B cell (primary cell): Measurements from ENCODE around the gene NELFA. TPM values are rescaled to one million over a fixed set of nuclear protein-coding genes. Genes with fewer than 3 reads are reported as not detected.

Experiments
- ATAC-seq: fragments of 200-7000 bp; cut with Tn5 transposase; one replicate; pipeline ENCODE4 v1.10.0; 2021; ENCODE audit warnings: low read depth, mild to moderate bottlenecking, moderate number of reproducible peaks, moderate library complexity
- CTCF ChIA-PET: fragments of 350-600 bp; sonication (Branson Sonifier 250); formaldehyde crosslinking; loops from one replicate; lab custom pipeline; 2021; ENCODE audit warnings: antibody characterized with exemption, inconsistent platforms; lab: Charles Lee
- POLR2A ChIA-PET: fragments of 350-600 bp; sonication (Branson Sonifier 250); formaldehyde crosslinking; loops from one replicate; lab custom pipeline; 2021; ENCODE audit warnings: antibody characterized with exemption; lab: Charles Lee
- DNase-seq: peaks from one replicate; pipeline ENCODE4 v3.0.0; 2013
- H2AFZ ChIP-seq: 2 replicates; pipeline ENCODE4 v1.6.1; 2012; ENCODE audit warnings: mild to moderate bottlenecking, low read depth, low read length; ENCODE audit not compliant: insufficient read depth, poor library complexity, severe bottlenecking
- H3K27ac ChIP-seq, 2 donors: 1 replicate in 1 of 2; 2 replicates in 1 of 2; pipeline ENCODE4 v1.5.1; 2012 to 2013; ENCODE audit warnings: low read length in 2 of 2, mild to moderate bottlenecking in 2 of 2, moderate library complexity in 1 of 2
- H3K27me3 ChIP-seq, 4 experiments: fragments of 200-600 bp in 1 of 4; sonication (generic) in 1 of 4; replicated peaks in 1 of 4; 1 replicate in 2 of 4; 2 replicates in 2 of 4; pipeline versions ENCODE4 v1.6.1 to v1.7.0; 2013 to 2016; ENCODE audit warnings: low read length in 3 of 4, mild to moderate bottlenecking in 2 of 4, mixed read lengths in 1 of 4, moderate library complexity in 1 of 4; ENCODE audit not compliant: insufficient read depth in 4 of 4, control insufficient read depth in 3 of 4; ENCODE audit errors: control extremely low read depth in 1 of 4
- H3K36me3 ChIP-seq, 2 experiments: replicated peaks in 1 of 2; 1 replicate in 1 of 2; 2 replicates in 1 of 2; pipeline versions ENCODE4 v1.6.1 to v1.7.1; 2013; ENCODE audit warnings: low read length in 1 of 2; ENCODE audit not compliant: insufficient read depth in 2 of 2, control insufficient read depth in 1 of 2; ENCODE audit errors: control extremely low read depth in 1 of 2, extremely low read depth in 1 of 2
- H3K4me1 ChIP-seq, 2 donors: fragments of 200-600 bp in 1 of 2; sonication (generic) in 1 of 2; 1 replicate in 1 of 2; 2 replicates in 1 of 2; pipeline versions ENCODE4 v1.5.1 to v1.6.1; 2013 to 2017; ENCODE audit warnings: low read length in 2 of 2; ENCODE audit not compliant: control insufficient read depth in 2 of 2, insufficient read depth in 2 of 2
- H3K4me2 ChIP-seq: replicated peaks from 2 replicates; pipeline ENCODE3; 2012; ENCODE audit warnings: mild to moderate bottlenecking, low read depth, low read length; ENCODE audit not compliant: poor library complexity, severe bottlenecking
- H3K4me3 ChIP-seq, 5 experiments: fragments of 200-600 bp in 1 of 5; sonication (generic) in 1 of 5; 1 replicate in 3 of 5; 2 replicates in 2 of 5; pipeline versions ENCODE4 v1.5.1 to v1.7.0; 2011 to 2016; ENCODE audit warnings: low read length in 4 of 5, mild to moderate bottlenecking in 4 of 5, low read depth in 2 of 5, control low read depth in 1 of 5, moderate library complexity in 1 of 5; ENCODE audit not compliant: insufficient read depth in 1 of 5; ENCODE audit errors: control extremely low read depth in 1 of 5, extremely low read depth in 1 of 5
- H3K79me2 ChIP-seq: fragments of 200-600 bp; sonication (generic); one replicate; pipeline ENCODE4 v1.6.0; 2016; ENCODE audit warnings: low read length; ENCODE audit not compliant: control insufficient read depth, insufficient read depth
- H3K9ac ChIP-seq: fragments of 200-600 bp; sonication (generic); 2 replicates; pipeline ENCODE4 v1.6.1; 2017; ENCODE audit warnings: mild to moderate bottlenecking, low read length, moderate library complexity
- H3K9me3 ChIP-seq, 3 donors: one replicate each; pipeline versions ENCODE4 v1.6.1 to v1.7.1; 2013; ENCODE audit warnings: low read length in 2 of 3; ENCODE audit not compliant: control insufficient read depth in 2 of 3, insufficient read depth in 1 of 3; ENCODE audit errors: control extremely low read depth in 1 of 3
- H4K20me1 ChIP-seq: 2 replicates; pipeline ENCODE4 v1.6.0; 2012; ENCODE audit warnings: mild to moderate bottlenecking, low read length; ENCODE audit not compliant: insufficient read depth, control insufficient read depth, poor library complexity, severe bottlenecking
- H3K27ac Mint-ChIP-seq: one replicate; pipeline ENCODE4 v1.8.0; 2021; ENCODE audit warnings: mixed read lengths
- H3K27me3 Mint-ChIP-seq: one replicate; pipeline ENCODE4 v1.8.0; 2021; ENCODE audit warnings: mixed read lengths
- H3K4me1 Mint-ChIP-seq: one replicate; pipeline ENCODE4 v1.8.0; 2021; ENCODE audit warnings: mixed read lengths
- H3K4me3 Mint-ChIP-seq: one replicate; pipeline ENCODE4 v1.8.0; 2021; ENCODE audit warnings: mixed read lengths
- H3K9me3 Mint-ChIP-seq: one replicate; pipeline ENCODE4 v1.8.0; 2022; ENCODE audit warnings: mixed read lengths; ENCODE audit not compliant: insufficient read depth
- CTCF ChIP-seq: fragments of 200-600 bp; IDR thresholded peaks from one replicate; pipeline ENCODE4 v1.8.0; 2022; ENCODE audit warnings: antibody characterized with exemption, mild to moderate bottlenecking
- EZH2 ChIP-seq: IDR thresholded peaks from 2 replicates; pipeline ENCODE4 v1.6.1; 2012; ENCODE audit warnings: borderline replicate concordance, low read depth, mild to moderate bottlenecking, moderate library complexity, low read length; ENCODE audit not compliant: insufficient read depth, poor library complexity, severe bottlenecking
- WGBS: methylation state at CpG from one replicate; pipeline ENCODE4 v1.1.5; 2013; ENCODE audit warnings: missing lambda C conversion rate; ENCODE audit not compliant: insufficient coverage; 5-methylcytosine and 5-hydroxymethylcytosine counted together
- intact Hi-C: fragments of 100-400 bp; cut with micrococcal nuclease; formaldehyde crosslinking; loops from one replicate; pipeline ENCODE4 v1.10.0; 2022
- polyA plus RNA-seq: library from polyadenylated mRNA; depleted of rRNA; stranded (reverse); fragments of >200 nt; gene quantifications from 2 replicates; pipeline ENCODE4 v1.2.3, GENCODE V29; 2012
- total RNA-seq, 2 donors: library from RNA; stranded (reverse); fragments of 120-200 nt in 1 of 2; gene quantifications; 1 replicate in 1 of 2; 2 replicates in 1 of 2; pipeline versions ENCODE4 v1.2.3 to v1.2.4, GENCODE V29; 2013 to 2022

NELFA gene
- total and polyA plus RNA-seq, 2 donors (not counting 1 experiment from before 2014, with no cell fraction given): 42.8 to 60.7 TPM

- Histone ChIP-seq H3K27ac (no peak overlapping the region), H3K27me3 (no peaks in the 10 kb centered on the region), H3K36me3 (peaks cover 0 to 32% of the 10 kb centered on the region in 2 experiments), H4K20me1 (no peaks in the 10 kb centered on the region), H3K4me3 (no peak overlapping the region), H3K9me3 (no peaks in the 10 kb centered on the region), H2AFZ (no peak overlapping the region), H3K79me2 (no peaks in the 10 kb centered on the region), H3K4me1 (no peaks in the 10 kb centered on the region), H3K9ac (no peak overlapping the region), H3K4me2 (no peak overlapping the region)
- ChIA-PET POLR2A (no interaction called here), CTCF (no interaction called here)
- Mint-ChIP-seq H3K4me3 (no peak overlapping the region), H3K27me3 (no peaks in the 10 kb centered on the region), H3K4me1 (no peaks in the 10 kb centered on the region), H3K9me3 (no peaks in the 10 kb centered on the region), H3K27ac (no peak overlapping the region)
- WGBS: 96% methylated on average over 18 of the region's 18 CpGs
- intact Hi-C loops: no loop called here
- ATAC-seq: no peak
- no peak for DNase-seq
- TF ChIP-seq EZH2 (no peak), CTCF (no peak)
Measured at GRCh38 chr4:1973661-1974060, 35.1 kb downstream of the NELFA start.

GRCh38 chr4:1973218-1973617, 35.6 kb downstream of the NELFA start:
- H4K20me1 ChIP-seq: no peaks in the 10 kb centered on the region
- POLR2A ChIA-PET: no interaction called here
- CTCF ChIA-PET: no interaction called here
- Mint-ChIP-seq H3K4me1 (no peaks in the 10 kb centered on the region), H3K4me3 (no peak overlapping the region), H3K27me3 (no peaks in the 10 kb centered on the region), H3K9me3 (no peaks in the 10 kb centered on the region), H3K27ac (no peak overlapping the region)
- WGBS: 97% methylated on average over 12 of the region's 12 CpGs
- no peak overlapping the region for H3K27ac ChIP-seq
- no peaks in the 10 kb centered on the region for H3K27me3 ChIP-seq
- peaks cover 0 to 28% of the 10 kb centered on the region in 2 experiments for H3K36me3 ChIP-seq
- intact Hi-C loops: no loop called here
- H2AFZ ChIP-seq: no peak overlapping the region
- DNase-seq (no peak), ATAC-seq (no peak)
- no peak for TF ChIP-seq EZH2
- TF ChIP-seq CTCF: no peak
- no peak overlapping the region for H3K9ac ChIP-seq
- H3K4me3 ChIP-seq: no peak overlapping the region
- H3K4me2 ChIP-seq: no peak overlapping the region
- no peaks in the 10 kb centered on the region for H3K4me1 ChIP-seq
- H3K9me3 ChIP-seq: no peaks in the 10 kb centered on the region
- no peaks in the 10 kb centered on the region for H3K79me2 ChIP-seq
